HEK293 (cell line): ENCODE measurements around the gene KRTAP5-8.

Experiments
- ZBTB8A ChIP-seq: fragments of 450-650 bp; formaldehyde crosslinking; IDR thresholded peaks from 2 replicates; pipeline ENCODE4 v1.5.1; 2016; ENCODE audit warnings: missing biosample characterization, missing genetic modification characterization
- TF ChIP-seq, protein P1 (sequence below): fragments of 450-650 bp; formaldehyde crosslinking; conservative IDR thresholded peaks from 2 replicates; pipeline ENCODE4 v1.5.1; 2016; ENCODE audit warnings: low read depth, missing biosample characterization, missing genetic modification characterization
- TF ChIP-seq, protein P2 (sequence below): fragments of 450-650 bp; formaldehyde crosslinking; IDR thresholded peaks from 2 replicates; pipeline ENCODE4 v1.5.1; 2016; ENCODE audit warnings: missing biosample characterization, missing genetic modification characterization

DNA sequence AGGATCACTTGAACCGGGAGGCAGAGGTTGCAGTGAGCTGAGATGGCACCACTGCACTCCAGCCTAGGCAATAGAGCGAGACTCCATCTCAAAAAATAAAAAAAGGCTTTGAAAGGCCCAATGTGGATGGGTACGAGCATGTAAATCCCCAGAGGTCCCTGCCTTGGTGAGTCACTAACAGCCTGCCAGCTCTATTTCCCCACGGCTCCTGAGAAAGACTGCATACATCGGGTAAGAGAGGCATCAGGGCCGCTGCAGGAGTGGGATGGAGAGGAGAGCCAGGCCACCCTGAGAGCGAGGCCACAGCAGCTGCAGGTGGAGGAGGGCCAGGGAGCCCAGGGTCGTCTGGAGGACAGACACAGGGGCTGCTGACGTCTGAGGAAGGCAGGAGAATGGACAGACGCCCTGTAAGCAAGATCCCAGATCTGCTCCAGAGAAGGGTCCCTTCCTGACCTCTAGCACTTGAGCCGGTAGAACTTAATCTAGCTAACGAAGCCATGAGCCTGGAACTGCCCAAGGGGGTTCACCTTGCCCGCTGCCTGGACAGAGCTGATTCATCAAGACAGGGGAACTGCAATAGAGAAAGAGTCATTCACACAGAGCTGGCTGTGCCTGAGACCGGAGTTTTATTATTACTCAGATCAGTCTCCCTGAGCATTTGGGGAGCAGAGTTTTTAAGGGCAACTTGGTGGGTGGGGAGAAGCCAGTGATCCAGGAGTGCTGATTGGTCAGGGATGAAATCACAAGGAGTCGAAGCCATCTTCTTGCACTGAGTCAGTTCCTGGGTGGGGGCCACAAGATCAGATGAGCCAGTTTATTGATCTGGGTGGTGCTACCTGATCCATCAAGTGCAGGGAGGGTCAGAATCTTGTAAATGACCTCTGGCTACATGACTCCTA lies 5.3 kb downstream of the KRTAP5-8 start:
- no peak for TF ChIP-seq ZBTB8A (tag by site-specific recombination)
- TF ChIP-seq, protein P1, sequence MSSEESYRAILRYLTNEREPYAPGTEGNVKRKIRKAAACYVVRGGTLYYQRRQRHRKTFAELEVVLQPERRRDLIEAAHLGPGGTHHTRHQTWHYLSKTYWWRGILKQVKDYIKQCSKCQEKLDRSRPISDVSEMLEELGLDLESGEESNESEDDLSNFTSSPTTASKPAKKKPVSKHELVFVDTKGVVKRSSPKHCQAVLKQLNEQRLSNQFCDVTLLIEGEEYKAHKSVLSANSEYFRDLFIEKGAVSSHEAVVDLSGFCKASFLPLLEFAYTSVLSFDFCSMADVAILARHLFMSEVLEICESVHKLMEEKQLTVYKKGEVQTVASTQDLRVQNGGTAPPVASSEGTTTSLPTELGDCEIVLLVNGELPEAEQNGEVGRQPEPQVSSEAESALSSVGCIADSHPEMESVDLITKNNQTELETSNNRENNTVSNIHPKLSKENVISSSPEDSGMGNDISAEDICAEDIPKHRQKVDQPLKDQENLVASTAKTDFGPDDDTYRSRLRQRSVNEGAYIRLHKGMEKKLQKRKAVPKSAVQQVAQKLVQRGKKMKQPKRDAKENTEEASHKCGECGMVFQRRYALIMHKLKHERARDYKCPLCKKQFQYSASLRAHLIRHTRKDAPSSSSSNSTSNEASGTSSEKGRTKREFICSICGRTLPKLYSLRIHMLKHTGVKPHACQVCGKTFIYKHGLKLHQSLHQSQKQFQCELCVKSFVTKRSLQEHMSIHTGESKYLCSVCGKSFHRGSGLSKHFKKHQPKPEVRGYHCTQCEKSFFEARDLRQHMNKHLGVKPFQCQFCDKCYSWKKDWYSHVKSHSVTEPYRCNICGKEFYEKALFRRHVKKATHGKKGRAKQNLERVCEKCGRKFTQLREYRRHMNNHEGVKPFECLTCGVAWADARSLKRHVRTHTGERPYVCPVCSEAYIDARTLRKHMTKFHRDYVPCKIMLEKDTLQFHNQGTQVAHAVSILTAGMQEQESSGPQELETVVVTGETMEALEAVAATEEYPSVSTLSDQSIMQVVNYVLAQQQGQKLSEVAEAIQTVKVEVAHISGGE, result no peak
- TF ChIP-seq, protein P2, sequence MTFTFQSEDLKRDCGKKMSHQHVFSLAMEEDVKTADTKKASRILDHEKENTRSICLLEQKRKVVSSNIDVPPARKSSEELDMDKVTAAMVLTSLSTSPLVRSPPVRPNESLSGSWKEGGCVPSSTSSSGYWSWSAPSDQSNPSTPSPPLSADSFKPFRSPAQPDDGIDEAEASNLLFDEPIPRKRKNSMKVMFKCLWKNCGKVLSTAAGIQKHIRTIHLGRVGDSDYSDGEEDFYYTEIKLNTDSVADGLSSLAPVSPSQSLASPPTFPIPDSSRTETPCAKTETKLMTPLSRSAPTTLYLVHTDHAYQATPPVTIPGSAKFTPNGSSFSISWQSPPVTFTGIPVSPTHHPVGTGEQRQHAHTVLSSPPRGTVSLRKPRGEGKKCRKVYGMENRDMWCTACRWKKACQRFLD (tag by site-specific recombination), result no peak
